Karpas-422 (cell line): Measurements from ENCODE around the gene BDH2. TPM values are rescaled to one million over a fixed set of nuclear protein-coding genes. Genes with fewer than 3 reads are reported as not detected.
A peak's percentile ranks its signal among the peaks of the same experiment; 100 is the strongest.

Experiments used
- DNase-seq: peaks from one replicate; pipeline ENCODE4 v3.0.0-alpha.2; 2015
- H2AFZ ChIP-seq: fragments of 200-600 bp; sonication (generic); 2 replicates; pipeline ENCODE4 v1.6.1; 2014; ENCODE audit warnings: antibody characterized with exemption, low read length, mixed read lengths
- H3K27ac ChIP-seq: fragments of 200-600 bp; sonication (generic); 2 replicates; pipeline ENCODE4 v1.5.1; 2014; ENCODE audit warnings: mild to moderate bottlenecking, low read length, moderate library complexity
- H3K27me3 ChIP-seq: fragments of 200-600 bp; sonication (generic); 2 replicates; pipeline ENCODE4 v1.6.1; 2014; ENCODE audit warnings: low read length, mixed read lengths
- H3K36me3 ChIP-seq: fragments of 200-600 bp; sonication (generic); 2 replicates; pipeline ENCODE4 v1.6.1; 2014; ENCODE audit warnings: low read length, mixed read lengths; ENCODE audit not compliant: insufficient read depth
- H3K4me1 ChIP-seq: fragments of 200-600 bp; sonication (generic); 2 replicates; pipeline ENCODE4 v1.6.1; 2014; ENCODE audit warnings: mild to moderate bottlenecking, low read length, mixed read lengths
- H3K4me2 ChIP-seq: fragments of 200-600 bp; sonication (generic); 2 replicates; pipeline ENCODE4 v1.6.1; 2014; ENCODE audit warnings: low read length, low read depth, mild to moderate bottlenecking; ENCODE audit not compliant: poor library complexity, severe bottlenecking
- H3K4me3 ChIP-seq: fragments of 200-600 bp; sonication (generic); 2 replicates; pipeline ENCODE4 v1.5.1; 2014; ENCODE audit warnings: mild to moderate bottlenecking, antibody characterized with exemption, low read length, mixed read lengths
- H3K79me2 ChIP-seq: fragments of 200-600 bp; sonication (generic); 2 replicates; pipeline ENCODE4 v1.6.1; 2014; ENCODE audit warnings: mild to moderate bottlenecking, low read length, mixed read lengths
- H3K9ac ChIP-seq: fragments of 200-600 bp; sonication (generic); 2 replicates; pipeline ENCODE4 v1.6.0; 2014; ENCODE audit warnings: low read length
- H3K9me2 ChIP-seq: fragments of 200-600 bp; sonication (generic), shearing (Covaris generic); replicated peaks from 2 replicates; pipeline ENCODE4 v1.6.0; 2014; ENCODE audit warnings: mild to moderate bottlenecking, low read length, moderate library complexity; ENCODE audit not compliant: insufficient read depth
- H3K9me3 ChIP-seq: fragments of 300-700, 200-600 bp; sonication (generic); 2 replicates; pipeline ENCODE4 v1.6.1; 2014; ENCODE audit warnings: low read length, mixed read lengths
- H4K20me1 ChIP-seq: fragments of 200-600 bp; sonication (generic); 2 replicates; pipeline ENCODE4 v1.6.1; 2014; ENCODE audit warnings: mild to moderate bottlenecking, antibody characterized with exemption, low read length, low read depth; ENCODE audit not compliant: insufficient read depth
- total RNA-seq: library from RNA; depleted of rRNA; stranded (reverse); fragments of >200 nt; shearing (Covaris generic); gene quantifications from 2 replicates; pipeline ENCODE4 v1.2.3, GENCODE V29; 2014; ENCODE audit warnings: low replicate concordance

Gene BDH2
- total RNA-seq, 1 experiment from 2014 or later: 42.2 TPM

DNA sequence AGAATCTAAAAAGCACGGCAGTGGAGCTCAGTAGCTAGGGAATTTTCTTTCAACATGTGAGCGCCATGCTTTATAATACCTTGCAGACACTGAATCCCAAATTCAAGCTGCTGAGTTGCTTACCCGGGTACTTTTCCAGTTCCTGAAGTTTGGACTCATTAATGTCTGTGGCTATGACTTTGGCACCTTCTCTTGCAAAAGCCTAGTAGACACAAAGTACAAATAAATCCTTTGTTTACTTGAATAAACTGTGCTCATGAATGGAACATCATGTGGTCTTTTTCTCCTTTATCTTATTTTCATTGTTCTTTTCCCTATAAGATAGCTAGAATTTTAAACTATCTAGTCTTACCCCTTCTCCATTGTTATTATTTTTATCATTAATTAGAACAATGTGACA is 4.6 kb downstream of the BDH2 start:
- Histone ChIP-seq H3K27me3 (no peaks in the 10 kb centered on the region), H4K20me1 (no peaks in the 10 kb centered on the region), H3K4me1 (peaks cover 51% of the 10 kb centered on the region), H3K27ac (no peak overlapping the region), H3K9me3 (no peaks in the 10 kb centered on the region), H3K9ac (no peak overlapping the region), H3K79me2 (peaks cover 6% of the 10 kb centered on the region; the same call in 1 of the 2 replicates), H3K4me3 (no peak overlapping the region), H3K4me2 (no peak overlapping the region), H3K9me2 (no peaks in the 10 kb centered on the region), H3K36me3 (no peaks in the 10 kb centered on the region), H2AFZ (no peak overlapping the region)
- no peak for DNase-seq

DNA sequence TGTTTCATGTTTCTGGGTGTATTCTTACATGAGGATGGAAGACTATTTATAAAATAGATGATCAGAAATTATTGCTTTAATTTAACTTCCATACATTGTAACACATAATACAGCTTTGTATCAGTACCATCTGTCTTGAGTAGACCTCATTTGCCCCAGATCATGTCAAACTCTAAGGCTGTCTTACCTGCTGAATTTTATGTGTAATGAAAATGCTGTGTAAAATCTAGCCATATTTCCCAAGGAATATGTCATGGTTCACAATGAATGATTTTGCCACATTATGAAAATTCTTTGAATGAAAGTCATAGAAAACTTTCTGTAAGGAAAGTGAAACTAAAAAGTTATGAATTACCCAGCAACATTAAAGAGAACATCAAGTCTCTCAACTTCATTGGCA is 7.4 kb downstream of the BDH2 start:
- no peak for DNase-seq
- H3K4me2 ChIP-seq: peak overlapping the region; percentile 72
- no peaks in the 10 kb centered on the region for H3K9me3 ChIP-seq
- no peaks in the 10 kb centered on the region for H4K20me1 ChIP-seq
- H2AFZ ChIP-seq: peak overlapping the region; percentile 47
- peaks cover 35% of the 10 kb centered on the region for H3K4me1 ChIP-seq
- H3K9me2 ChIP-seq: no peaks in the 10 kb centered on the region
- peaks cover 4% of the 10 kb centered on the region; the same call in 1 of the 2 replicates for H3K36me3 ChIP-seq
- peak overlapping the region; percentile 50 for H3K9ac ChIP-seq
- H3K4me3 ChIP-seq: peak overlapping the region; percentile 41
- H3K79me2 ChIP-seq: no peaks in the 10 kb centered on the region
- peak overlapping the region; percentile 21; the same call in 1 of the 2 replicates for H3K27ac ChIP-seq
- H3K27me3 ChIP-seq: no peaks in the 10 kb centered on the region

DNA sequence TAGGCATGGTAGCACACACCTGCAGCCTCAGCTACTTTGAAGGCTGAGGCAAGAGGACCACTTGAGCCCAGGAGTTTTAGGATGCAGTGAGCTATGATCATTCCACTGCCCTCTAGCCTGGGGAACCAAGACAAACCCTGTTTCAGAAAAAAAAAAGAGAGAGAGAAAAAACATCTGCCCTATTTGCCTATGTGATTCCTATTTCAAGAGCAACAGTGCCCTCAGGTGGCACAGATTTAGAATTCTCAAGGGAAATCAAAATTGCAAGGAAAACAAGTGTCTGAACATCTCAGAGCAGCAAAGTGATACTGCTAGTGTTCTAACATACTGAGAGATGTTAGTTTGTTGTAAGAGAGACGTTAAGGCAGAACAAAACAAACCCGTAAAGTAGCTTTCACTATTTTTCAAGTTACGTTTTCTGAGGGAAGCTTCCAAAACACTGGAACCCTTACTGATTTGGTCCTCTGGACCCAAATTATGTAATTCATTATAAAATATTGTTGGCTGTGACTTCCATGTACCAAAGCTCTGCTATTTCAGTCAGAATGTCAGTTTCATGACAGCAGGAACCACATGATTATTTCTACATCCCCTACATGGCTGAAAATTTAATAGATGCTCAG is 7.9 kb downstream of the BDH2 start:
- Histone ChIP-seq H3K27me3 (no peaks in the 10 kb centered on the region), H3K9ac (peak overlapping the region; percentile 50), H3K4me2 (peak overlapping the region; percentile 72), H4K20me1 (no peaks in the 10 kb centered on the region), H3K9me3 (no peaks in the 10 kb centered on the region), H3K9me2 (no peaks in the 10 kb centered on the region), H3K36me3 (peaks cover 4% of the 10 kb centered on the region; the same call in 1 of the 2 replicates), H3K79me2 (no peaks in the 10 kb centered on the region), H3K4me3 (peak overlapping the region; percentile 41), H2AFZ (peak overlapping the region; percentile 47; the same call in 1 of the 2 replicates), H3K4me1 (peaks cover 35% of the 10 kb centered on the region), H3K27ac (peak overlapping the region; percentile 21; the same call in 1 of the 2 replicates)
- DNase-seq: peak; percentile 92

DNA sequence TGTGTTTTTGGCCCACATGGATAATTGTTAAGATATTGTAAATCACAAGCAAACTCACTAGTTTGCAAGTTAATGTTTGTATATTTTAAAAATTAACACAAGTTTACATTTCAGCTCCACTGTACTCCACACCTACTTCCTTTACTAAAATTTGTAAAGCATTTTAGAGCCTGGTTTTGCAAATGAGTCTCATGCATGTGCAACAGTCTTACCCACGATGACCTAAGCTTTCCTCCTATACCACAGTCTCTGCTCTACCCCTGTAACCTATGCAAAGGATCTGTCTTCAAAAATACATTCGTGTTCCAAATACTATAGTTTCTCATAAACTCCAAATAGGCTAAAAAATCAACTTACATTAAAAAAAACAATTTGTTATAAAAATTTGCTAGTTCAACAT is 10.2 kb downstream of the BDH2 start:
- H4K20me1 ChIP-seq: no peaks in the 10 kb centered on the region

DNA sequence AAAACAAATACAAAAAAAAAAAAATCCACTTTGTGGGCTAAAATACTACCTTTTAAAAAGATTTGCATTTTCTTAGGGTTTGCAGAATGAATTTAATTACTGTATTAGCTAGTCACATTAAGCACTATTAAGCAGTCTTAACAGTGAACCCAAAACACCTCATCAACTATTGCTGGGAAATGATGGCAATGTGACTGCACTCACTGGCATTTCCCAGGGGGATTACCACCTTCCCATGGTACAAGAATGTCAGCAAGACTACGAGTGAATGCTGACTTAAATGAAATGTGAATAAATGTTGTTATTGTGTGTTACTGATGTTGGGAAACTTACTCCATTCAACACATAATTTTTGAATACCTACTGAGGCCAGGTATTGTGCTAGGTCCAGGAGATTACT is 13.1 kb downstream of the BDH2 start:
- peaks cover 4% of the 10 kb centered on the region for H3K36me3 ChIP-seq
- no peak overlapping the region for H2AFZ ChIP-seq
- H3K27me3 ChIP-seq: no peaks in the 10 kb centered on the region
- no peaks in the 10 kb centered on the region for H3K79me2 ChIP-seq
- H3K9me3 ChIP-seq: no peaks in the 10 kb centered on the region
- no peak overlapping the region for H3K4me2 ChIP-seq
- DNase-seq: no peak
- H4K20me1 ChIP-seq: no peaks in the 10 kb centered on the region
- no peak overlapping the region for H3K9ac ChIP-seq
- H3K27ac ChIP-seq: no peak overlapping the region
- no peaks in the 10 kb centered on the region for H3K9me2 ChIP-seq
- H3K4me3 ChIP-seq: no peak overlapping the region
- H3K4me1 ChIP-seq: peaks cover 14% of the 10 kb centered on the region

More for the DNA sequence above, 10.2 kb downstream of the BDH2 start:
- Histone ChIP-seq H3K27ac (no peak overlapping the region), H3K36me3 (peaks cover 4% of the 10 kb centered on the region), H3K4me2 (no peak overlapping the region), H2AFZ (no peak overlapping the region), H3K9ac (no peak overlapping the region), H3K9me2 (no peaks in the 10 kb centered on the region), H3K4me3 (no peak overlapping the region), H3K79me2 (no peaks in the 10 kb centered on the region), H3K4me1 (peaks cover 35% of the 10 kb centered on the region), H3K9me3 (no peaks in the 10 kb centered on the region), H3K27me3 (no peaks in the 10 kb centered on the region)
- no peak for DNase-seq

DNA sequence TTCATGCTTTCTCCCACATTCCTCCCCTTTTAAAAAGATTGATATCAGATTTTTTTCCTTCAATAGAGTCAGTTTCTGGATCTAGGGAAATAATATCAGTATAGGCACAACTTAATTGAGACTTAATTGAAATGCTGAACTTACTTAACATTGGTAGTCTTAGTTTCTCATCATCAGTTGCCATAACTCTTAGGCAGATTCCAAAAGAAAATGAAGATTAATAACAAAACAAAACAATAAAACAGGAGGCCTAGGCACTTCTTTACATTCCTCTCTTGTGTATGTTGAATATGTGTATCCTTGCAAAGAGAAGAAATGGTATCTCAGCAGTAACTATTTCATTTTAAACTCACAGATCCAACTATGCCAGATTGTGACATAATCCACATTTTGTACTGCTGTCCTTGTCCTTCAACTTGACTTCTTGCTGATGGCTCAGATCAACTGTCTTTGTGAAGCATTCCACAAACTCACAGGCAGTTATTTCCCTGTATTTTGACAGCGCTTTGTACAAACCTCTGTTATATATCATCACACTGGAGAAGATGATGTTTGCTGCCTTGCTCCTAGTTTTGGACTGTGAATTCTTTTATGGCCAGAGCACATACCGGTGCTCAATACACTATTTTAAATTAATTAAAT is 14.0 kb downstream of the BDH2 start:
- Histone ChIP-seq H3K9me3 (no peaks in the 10 kb centered on the region), H3K36me3 (peaks cover 4% of the 10 kb centered on the region), H3K4me2 (no peak overlapping the region), H3K9ac (no peak overlapping the region), H2AFZ (no peak overlapping the region), H3K4me3 (no peak overlapping the region), H3K79me2 (no peaks in the 10 kb centered on the region), H3K9me2 (no peaks in the 10 kb centered on the region), H4K20me1 (no peaks in the 10 kb centered on the region), H3K27me3 (no peaks in the 10 kb centered on the region), H3K4me1 (peaks cover 8% of the 10 kb centered on the region), H3K27ac (no peak overlapping the region)
- no peak for DNase-seq

DNA sequence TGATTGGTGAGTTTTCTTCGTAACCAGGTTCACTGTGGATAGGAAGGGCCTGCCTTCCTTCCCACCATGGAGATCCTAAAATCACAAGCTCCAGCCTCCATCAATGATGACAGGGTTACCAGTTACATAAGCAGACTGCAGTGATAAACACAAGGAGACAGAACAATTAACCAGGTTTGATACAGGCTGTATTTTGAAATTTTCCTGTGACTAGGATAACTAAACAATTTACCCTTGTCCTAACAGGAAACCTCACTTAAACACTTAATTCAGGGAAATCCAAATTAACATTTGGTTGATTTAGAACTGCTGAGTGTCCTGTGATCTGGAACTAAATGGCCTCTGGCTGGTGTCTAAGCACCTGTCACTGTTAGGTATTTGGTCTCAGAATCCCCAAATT is 20.0 kb downstream of the BDH2 start:
- Histone ChIP-seq H2AFZ (no peak overlapping the region), H3K4me3 (no peak overlapping the region), H4K20me1 (no peaks in the 10 kb centered on the region)

DNA sequence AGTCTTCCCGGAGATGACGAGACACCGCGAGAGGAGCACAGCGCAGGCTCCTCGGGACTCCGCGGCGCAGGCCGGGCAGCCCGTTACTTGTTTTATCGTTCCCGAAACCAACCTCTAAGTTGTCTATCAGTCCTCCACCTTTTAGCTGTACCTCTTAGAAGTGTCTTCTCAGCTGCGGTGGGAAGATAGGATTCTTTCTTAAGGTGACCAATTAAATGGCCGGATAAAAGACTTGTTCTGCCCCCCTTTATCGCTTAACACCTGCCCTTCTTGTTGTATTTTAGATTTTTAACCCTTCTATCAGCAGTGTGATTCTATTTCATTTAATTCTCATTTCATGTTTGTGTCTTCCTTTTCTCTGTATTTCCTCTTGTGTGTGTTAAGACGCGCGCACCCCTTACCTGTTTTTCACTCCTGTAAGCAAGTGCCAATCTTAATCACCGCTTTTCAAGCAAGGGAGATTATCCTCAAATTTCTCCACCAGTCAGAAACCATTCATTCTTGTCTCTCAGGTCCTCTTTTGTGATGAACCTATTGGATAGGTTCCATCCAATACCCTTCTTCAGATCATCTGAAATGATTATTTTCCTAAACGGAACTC is 22.8 kb downstream of the BDH2 start, which contains the start of gene SLC9B2:
SLC9B2 (minus strand) TSS at position 15 of the 601 bp plus-strand sequence. CDS start 9,211 bp downstream, outside the sequence.
- peak within 1 kb of the TSS; percentile 88 for H3K27ac ChIP-seq
- peak within 1 kb of the TSS; percentile 98 for H3K9ac ChIP-seq
- no peaks in the 10 kb centered on the region for H3K9me3 ChIP-seq
- peak within 1 kb of the TSS; percentile 77 for H2AFZ ChIP-seq
- H3K4me3 ChIP-seq: peak within 1 kb of the TSS; percentile 95
- peak within 1 kb of the TSS; percentile 93 for H3K4me2 ChIP-seq
- peaks cover 53% of the 10 kb centered on the region for H3K79me2 ChIP-seq
- H3K27me3 ChIP-seq: no peaks in the 10 kb centered on the region
- H3K4me1 ChIP-seq: peaks cover 56% of the 10 kb centered on the region
- H3K9me2 ChIP-seq: no peaks in the 10 kb centered on the region
- H4K20me1 ChIP-seq: no peaks in the 10 kb centered on the region
- H3K36me3 ChIP-seq: peaks cover 17% of the 10 kb centered on the region
- DNase-seq: peak; percentile 82

More for the DNA sequence above, 20.0 kb downstream of the BDH2 start:
- Histone ChIP-seq H3K27ac (0 out of 2 replicates have a peak overlapping the region, but pooled peaks have one; percentile 8), H3K4me1 (peaks cover 34% of the 10 kb centered on the region), H3K36me3 (no peaks in the 10 kb centered on the region), H3K9ac (no peak overlapping the region), H3K4me2 (no peak overlapping the region), H3K79me2 (peaks cover 25% of the 10 kb centered on the region), H3K27me3 (no peaks in the 10 kb centered on the region), H3K9me3 (no peaks in the 10 kb centered on the region), H3K9me2 (no peaks in the 10 kb centered on the region)
- DNase-seq: no peak
